Endothelial cell of umbilical vein (primary cell): ENCODE results near the gene CHST11. TPM values are rescaled to one million over a fixed set of nuclear protein-coding genes. Genes with fewer than 3 reads are reported as not detected.

Experiments
- BruUV-seq: library from RNA; stranded (reverse); fragments of 400-500 nt; replicated peaks from 2 replicates; lab custom pipeline; 2021; lab: Mats Ljungman, UMichigan
- CTCF ChIA-PET: fragments of 300-600, 350-600 bp; sonication (Branson Sonifier 250); formaldehyde crosslinking; loops from one replicate; lab custom pipeline; 2021; ENCODE audit warnings: antibody characterized with exemption, inconsistent platforms; lab: Charles Lee
- POLR2A ChIA-PET: fragments of 300-600, 350-600 bp; sonication (Branson Sonifier 250); formaldehyde crosslinking; loops from one replicate; lab custom pipeline; 2021; ENCODE audit warnings: antibody characterized with exemption, inconsistent platforms; lab: Charles Lee
- DNase-seq: peaks from one replicate; pipeline ENCODE4 v3.0.0-alpha.2; 2011; ENCODE audit warnings: low read depth, low spot score
- FAIRE-seq: peaks from 2 replicates; lab custom pipeline; 2011; peaks lifted over from hg19 to GRCh38; lab: Jason Lieb, UNC
- H2AFZ ChIP-seq: 2 replicates; pipeline ENCODE4 v1.6.0; 2012; ENCODE audit warnings: low read depth, low read length, control low read depth, inconsistent platforms
- H3K27ac ChIP-seq: 2 replicates; pipeline ENCODE4 v1.5.1; 2011; ENCODE audit warnings: low read depth, mild to moderate bottlenecking, control low read depth, low read length, moderate library complexity; ENCODE audit not compliant: insufficient read depth
- H3K27me3 ChIP-seq, 2 experiments: 2 replicates each; pipeline versions ENCODE4 v1.6.0 to v1.6.1; 2011; ENCODE audit warnings: low read length in 2 of 2, mixed read lengths in 1 of 2; ENCODE audit not compliant: control insufficient read depth in 2 of 2, insufficient read depth in 2 of 2
- H3K36me3 ChIP-seq, 2 experiments: 2 replicates in 1 of 2; 3 replicates in 1 of 2; pipeline ENCODE4 v1.5.1; 2011; ENCODE audit warnings: low read length in 2 of 2, mild to moderate bottlenecking in 1 of 2, moderate library complexity in 1 of 2; ENCODE audit not compliant: control insufficient read depth in 2 of 2, insufficient read depth in 2 of 2; ENCODE audit errors: extremely low read depth in 1 of 2
- H3K4me1 ChIP-seq: 3 replicates; pipeline ENCODE4 v1.5.1; 2011; ENCODE audit warnings: mild to moderate bottlenecking, low read length; ENCODE audit not compliant: control insufficient read depth, insufficient read depth; ENCODE audit errors: extremely low read depth
- H3K4me2 ChIP-seq: 2 replicates; pipeline ENCODE4 v1.6.1; 2011; ENCODE audit warnings: low read length, control low read depth, mixed read lengths; ENCODE audit not compliant: insufficient read depth
- H3K4me3 ChIP-seq, 3 experiments: fragments of 200-600 bp in 1 of 3; sonication (generic), shearing (Covaris generic) in 1 of 3; replicated peaks in 1 of 3; 2 replicates each; pipeline ENCODE4 v1.5.1; 2011 to 2016; ENCODE audit warnings: control low read depth in 3 of 3, low read length in 3 of 3, mild to moderate bottlenecking in 2 of 3, inconsistent platforms in 1 of 3, low read depth in 1 of 3, moderate library complexity in 1 of 3; ENCODE audit not compliant: insufficient read depth in 1 of 3
- H3K79me2 ChIP-seq: 2 replicates; pipeline ENCODE4 v1.6.0; 2012; ENCODE audit warnings: low read length, inconsistent platforms; ENCODE audit not compliant: control insufficient read depth, insufficient read depth
- H3K9ac ChIP-seq: replicated peaks from 2 replicates; pipeline ENCODE3; 2011; ENCODE audit warnings: low read length, control low read depth; ENCODE audit not compliant: insufficient read depth; ENCODE audit errors: extremely low read depth
- H3K9me1 ChIP-seq: replicated peaks from 3 replicates; pipeline ENCODE4 v1.6.0; 2011; ENCODE audit warnings: mild to moderate bottlenecking, low read length; ENCODE audit not compliant: control insufficient read depth, insufficient read depth; ENCODE audit errors: extremely low read depth
- H3K9me3 ChIP-seq: replicated peaks from 2 replicates; pipeline ENCODE4 v1.5.1; 2012; ENCODE audit warnings: low read length, inconsistent platforms; ENCODE audit not compliant: control insufficient read depth, insufficient read depth
- H4K20me1 ChIP-seq: replicated peaks from 2 replicates; pipeline ENCODE3; 2011; ENCODE audit warnings: mild to moderate bottlenecking, low read length; ENCODE audit not compliant: control insufficient read depth, insufficient read depth; ENCODE audit errors: extremely low read depth
- CTCF ChIP-seq, 2 donors: IDR thresholded peaks; 1 replicate in 1 of 2; 2 replicates in 1 of 2; pipeline ENCODE4 v1.5.1; 2011; ENCODE audit warnings: low read length in 2 of 2, mild to moderate bottlenecking in 2 of 2, moderate library complexity in 2 of 2, control low read depth in 1 of 2, inconsistent platforms in 1 of 2, low read depth in 1 of 2; ENCODE audit not compliant: insufficient read depth in 1 of 2; ENCODE audit errors: extremely low read depth in 1 of 2
- EZH2 ChIP-seq: IDR thresholded peaks from 2 replicates; pipeline ENCODE4 v1.6.1; 2012; ENCODE audit warnings: borderline replicate concordance, low read depth, mild to moderate bottlenecking, moderate library complexity, low read length, inconsistent platforms; ENCODE audit not compliant: severe bottlenecking
- FOS ChIP-seq: IDR thresholded peaks from 2 replicates; pipeline ENCODE4 v1.6.1; 2011; ENCODE audit warnings: mild to moderate bottlenecking, low read length, moderate library complexity, borderline replicate concordance; ENCODE audit not compliant: insufficient read depth
- GATA2 ChIP-seq: IDR thresholded peaks from 2 replicates; pipeline ENCODE4 v1.7.0; 2011; ENCODE audit warnings: low read depth, mild to moderate bottlenecking, moderate library complexity, mixed read lengths, low read length; ENCODE audit not compliant: insufficient read length, insufficient read depth
- JUN ChIP-seq: IDR thresholded peaks from 2 replicates; pipeline ENCODE4 v1.6.1; 2011; ENCODE audit warnings: borderline replicate concordance, low read depth; ENCODE audit not compliant: insufficient read length, insufficient read depth
- MAX ChIP-seq: IDR thresholded peaks from 2 replicates; pipeline ENCODE4 v1.6.1; 2011; ENCODE audit not compliant: insufficient read depth, insufficient read length
- MYC ChIP-seq: IDR thresholded peaks from one replicate; pipeline ENCODE4 v1.6.1; 2011; ENCODE audit warnings: mild to moderate bottlenecking, low read depth, low read length
- POLR2A ChIP-seq: IDR thresholded peaks from 2 replicates; pipeline ENCODE4 v1.6.1; 2012; ENCODE audit warnings: low read depth, mild to moderate bottlenecking, control low read depth, low read length
- POLR2AphosphoS5 ChIP-seq: IDR thresholded peaks from 2 replicates; pipeline ENCODE4 v1.6.1; 2012; ENCODE audit warnings: low read depth, mild to moderate bottlenecking, control low read depth, low read length, moderate library complexity; ENCODE audit not compliant: insufficient read depth
- dilution Hi-C: fragments of 300-500 bp; cut with MboI; formaldehyde crosslinking; loops from one replicate; pipeline ENCODE4 v1.15.0; 2019; ENCODE audit warnings: low sequenced_read_pairs; ENCODE audit not compliant: extremely low pct_ligation_motif_present
- intact Hi-C: fragments of 100-400 bp; cut with micrococcal nuclease; formaldehyde crosslinking; loops from one replicate; pipeline ENCODE4 v1.10.0; 2022
- polyA plus RNA-seq, 4 experiments: library from polyadenylated mRNA; depleted of rRNA in 3 of 4; stranded (reverse) in 3 of 4; unstranded in 1 of 4; fragments of >200 nt; gene quantifications; 2 replicates each; pipeline versions ENCODE4 v1.2.1 to v1.2.3, GENCODE V29; 2011 to 2012; ENCODE audit warnings: missing spikeins in 1 of 4
- total RNA-seq: library from RNA; stranded (reverse); gene quantifications from 2 replicates; pipeline ENCODE4 v1.2.3, GENCODE V29; 2021

The CHST11 gene
- total and polyA plus RNA-seq, 2 donors (not counting 3 experiments of a cell fraction or from before 2014, with no cell fraction given), result 19.7 to 20.9 TPM

- Histone ChIP-seq H3K79me2 (no peaks in the 10 kb centered on the region), H3K9ac (no peak overlapping the region), H3K4me1 (peaks cover 5% of the 10 kb centered on the region), H3K27me3 (no peaks in the 10 kb centered on the region), H3K4me3 (no peak overlapping the region), H4K20me1 (no peaks in the 10 kb centered on the region), H3K4me2 (no peak overlapping the region), H3K9me1 (no peaks in the 10 kb centered on the region), H3K36me3 (no peaks in the 10 kb centered on the region), H2AFZ (no peak overlapping the region), H3K27ac (no peak overlapping the region), H3K9me3 (no peaks in the 10 kb centered on the region)
- no TSS peak for BruUV-seq
- dilution Hi-C loops, result no loop called here
- CTCF ChIA-PET, result interaction anchor here (1.0 kb wide), 1 partner anchor 115 kb away, joined by 3 read pairs; no protein-coding TSS in a partner anchor
- FAIRE-seq (no peak), DNase-seq (no peak)
- no peak for TF ChIP-seq POLR2A
- no peak for TF ChIP-seq MAX
- no peak for TF ChIP-seq CTCF (IDR thresholded peaks at IDR 0.05; ENCODE audit: extremely low read depth in 1 of 2, insufficient read depth in 1 of 2, low read depth in 1 of 2, low read length in 2 of 2)
- TF ChIP-seq GATA2, result no peak
- no peak for TF ChIP-seq MYC
- TF ChIP-seq JUN, result no peak
- TF ChIP-seq POLR2AphosphoS5, result no peak
- no peak for TF ChIP-seq EZH2
- TF ChIP-seq FOS, result no peak
- POLR2A ChIA-PET, result no interaction called here
- intact Hi-C loops, result no loop called here
Measured at GRCh38 chr12:104751594-104751993, 294.8 kb downstream of the CHST11 start.
